OCI-M1 (cell line): ENCODE data around the gene EPHX1.

Experiments used
- DNase-seq: peaks from one replicate; lab custom pipeline; 2025; lab: John Stamatoyannopoulos, UW

EPHX1 gene

GRCh38 chr1:225842788-225843425 lies 33.0 kb downstream of the EPHX1 start:
- no peak for DNase-seq

DNA sequence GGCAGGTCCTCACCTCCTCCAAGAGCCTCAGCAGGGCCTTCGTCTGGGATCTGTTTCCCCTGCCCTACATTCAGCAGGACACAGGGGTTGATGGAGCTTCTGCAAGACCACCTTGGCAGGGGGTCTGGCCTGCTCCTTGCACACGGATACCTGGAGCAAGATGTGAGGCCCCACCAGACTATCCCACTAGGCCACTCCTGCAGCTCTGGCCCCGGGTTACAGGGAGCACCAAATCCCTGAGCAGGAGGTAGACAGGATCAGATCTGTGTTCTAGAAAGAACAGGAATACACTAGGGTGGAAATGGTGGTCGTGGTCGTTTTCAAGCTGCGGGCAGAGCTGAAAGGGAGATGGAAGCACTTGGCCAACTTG lies 33.5 kb downstream of the EPHX1 start:
- no peak for DNase-seq

GRCh38 chr1:225844236-225845061 lies 34.5 kb downstream of the EPHX1 start:
- no peak for DNase-seq

DNA sequence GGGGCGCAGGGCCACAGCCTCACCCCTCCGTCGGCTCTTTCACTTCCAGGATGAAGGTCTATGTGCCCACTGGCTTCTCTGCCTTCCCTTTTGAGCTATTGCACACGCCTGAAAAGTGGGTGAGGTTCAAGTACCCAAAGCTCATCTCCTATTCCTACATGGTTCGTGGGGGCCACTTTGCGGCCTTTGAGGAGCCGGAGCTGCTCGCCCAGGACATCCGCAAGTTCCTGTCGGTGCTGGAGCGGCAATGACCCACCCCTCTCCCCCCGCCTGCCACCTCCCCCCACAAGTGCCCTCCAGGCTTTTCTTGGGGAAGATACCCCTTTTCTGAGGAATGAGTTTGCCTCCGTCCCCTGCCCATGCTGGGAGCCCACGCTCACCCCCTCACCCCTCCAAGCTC lies 35.2 kb downstream of the EPHX1 start:
- no peak for DNase-seq

- peak; percentile 63 for DNase-seq
Observed at GRCh38 chr1:225845571-225846259, 35.8 kb downstream of the EPHX1 start.

DNA sequence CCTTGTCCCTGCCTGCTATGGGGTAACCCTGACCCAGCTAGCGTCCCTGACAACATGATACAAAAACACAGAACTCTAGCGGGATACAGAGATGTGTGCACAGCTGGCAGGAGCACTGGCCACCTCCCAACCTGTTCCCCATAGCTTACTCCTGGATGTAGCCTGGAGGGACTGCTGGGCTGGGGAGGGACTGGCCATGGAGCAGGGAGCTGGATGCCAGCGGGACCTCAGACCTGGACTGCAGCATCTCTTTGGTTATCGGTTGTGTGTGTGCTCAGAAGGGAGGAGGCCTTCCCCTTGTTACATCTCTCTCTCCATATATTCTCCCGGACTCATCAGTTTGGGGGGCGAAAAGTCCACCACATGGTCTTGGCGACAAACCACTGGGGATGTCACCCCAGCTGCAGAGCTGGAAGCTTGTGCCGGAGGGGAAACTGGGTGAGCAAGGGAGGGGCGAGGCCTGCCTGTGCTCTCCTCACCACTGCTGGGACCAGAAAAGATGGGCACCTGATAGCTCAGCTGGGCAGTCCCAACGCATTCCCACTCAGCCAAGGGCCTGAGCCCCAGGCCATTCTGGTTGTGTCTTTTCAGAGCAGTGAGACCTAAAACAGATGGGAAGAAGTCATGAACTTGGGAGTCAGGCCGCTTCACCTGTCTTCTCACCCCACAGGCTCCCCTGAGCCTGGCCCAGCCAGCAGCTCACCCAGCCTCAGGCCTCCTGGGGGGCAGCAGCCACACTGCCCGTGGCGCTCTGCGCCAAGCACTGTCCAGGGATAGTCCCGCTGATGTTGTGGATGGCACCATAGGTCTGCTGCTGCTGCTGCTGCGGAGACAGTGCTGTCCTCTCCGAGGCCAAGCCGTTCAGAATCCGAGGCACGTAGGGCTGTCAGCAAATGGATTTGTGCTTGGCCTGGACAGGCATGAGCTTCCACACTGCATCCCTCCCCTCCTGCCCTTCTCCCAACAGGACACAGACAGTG lies 36.7 kb downstream of the EPHX1 start:
- no peak for DNase-seq

DNA sequence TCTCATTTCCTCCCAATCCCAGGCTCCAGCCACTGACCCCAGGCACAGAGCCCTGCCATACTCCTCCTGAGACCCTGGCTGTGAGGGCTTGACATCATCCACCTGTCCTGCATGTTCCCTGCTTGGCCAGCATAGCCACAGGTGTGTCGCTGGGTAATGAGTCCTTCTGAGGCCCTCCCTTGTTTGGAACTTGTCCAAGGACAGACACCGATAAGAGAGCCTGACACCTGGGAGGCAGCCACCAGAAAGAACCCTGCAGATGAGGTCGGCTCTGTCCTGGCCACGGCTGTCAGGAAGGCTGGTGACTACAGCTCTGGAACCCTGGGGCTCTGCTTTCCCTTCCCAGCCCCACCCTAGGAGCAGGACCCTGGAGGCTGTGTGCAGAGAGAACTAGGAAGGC lies 37.7 kb downstream of the EPHX1 start:
- DNase-seq: no peak

DNA sequence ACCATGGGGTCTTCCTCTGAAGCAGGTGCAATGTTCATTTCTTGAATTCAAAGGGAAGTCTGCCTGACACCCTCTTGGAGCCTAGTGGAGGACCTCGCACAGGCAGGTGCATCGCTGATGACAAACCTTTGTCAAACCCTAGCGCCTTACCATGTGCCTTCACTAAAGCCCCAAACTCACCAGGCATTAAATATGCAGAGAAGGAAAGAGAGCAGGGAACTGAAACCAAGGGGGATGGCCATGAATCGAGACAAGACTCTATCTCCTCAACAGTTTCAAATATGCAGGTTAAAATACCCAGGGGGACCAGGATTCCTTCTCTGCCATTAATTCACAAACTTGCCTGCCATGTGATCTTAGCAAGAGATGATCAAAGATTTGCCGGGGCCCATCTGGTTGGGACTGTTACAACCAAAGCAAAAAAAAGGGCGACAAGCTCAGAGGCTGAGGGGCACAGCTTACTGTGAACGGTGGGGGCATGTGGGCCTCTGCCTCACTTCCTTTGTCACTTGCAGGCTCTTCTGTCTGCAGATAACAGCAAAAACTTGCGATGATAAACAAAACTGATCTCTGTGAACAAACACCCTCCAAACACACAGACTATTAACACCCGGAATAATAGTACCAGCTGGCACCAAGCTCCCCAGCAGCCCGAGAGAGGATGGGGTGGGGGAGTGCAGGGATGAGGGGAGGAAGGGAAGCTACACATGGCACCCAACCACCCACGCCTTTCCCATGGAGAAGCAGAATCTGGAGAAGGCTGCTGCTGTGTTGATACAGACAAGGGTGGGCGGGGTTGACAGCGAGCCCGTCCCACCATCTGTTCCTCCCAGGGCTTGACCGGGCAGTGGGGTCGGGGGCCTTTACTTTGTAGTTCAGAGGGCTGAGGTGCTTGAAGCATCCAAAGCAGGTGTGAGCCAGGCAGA lies 38.4 kb downstream of the EPHX1 start:
- DNase-seq: no peak

DNA sequence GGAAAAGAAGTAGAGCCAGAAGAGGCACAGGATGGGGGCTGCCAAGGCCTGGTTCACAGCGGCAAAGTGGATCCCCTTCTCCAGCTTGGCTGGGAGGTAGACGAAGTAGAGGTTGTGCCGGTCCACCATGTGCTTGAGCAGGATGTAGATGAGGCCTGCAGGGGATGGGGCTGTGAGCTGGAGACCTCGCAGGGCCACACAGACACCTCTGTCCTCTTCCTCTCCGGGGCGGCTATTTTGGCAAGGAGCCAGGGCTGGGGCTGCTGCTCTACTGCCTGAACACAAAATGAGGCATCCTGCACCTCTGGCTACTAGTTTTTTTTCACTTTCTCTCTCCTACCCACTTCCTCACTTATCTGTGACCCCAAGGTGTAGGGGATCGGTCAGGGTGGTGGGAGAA lies 40.0 kb downstream of the EPHX1 start:
- DNase-seq: peak; percentile 61

DNA sequence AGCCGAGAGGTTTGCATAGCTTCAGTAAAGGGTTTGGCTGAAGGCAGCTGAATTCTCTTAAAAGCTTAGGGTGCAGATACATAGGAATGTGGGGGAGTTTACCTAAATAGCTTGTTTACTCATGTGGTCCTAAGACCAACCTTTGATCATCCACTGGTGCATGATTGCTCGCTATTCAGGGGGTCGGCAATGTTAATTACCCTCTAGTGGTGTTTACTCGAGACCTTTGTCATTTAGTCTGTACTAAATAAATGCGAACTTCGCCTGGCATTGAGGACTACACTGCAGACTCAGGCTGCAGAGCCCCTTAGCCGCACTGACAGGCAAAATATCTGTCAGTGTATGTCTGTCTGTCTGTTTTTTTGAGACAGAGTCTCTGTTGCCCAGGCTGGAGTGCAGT lies 40.4 kb downstream of the EPHX1 start:
- no peak for DNase-seq

DNA sequence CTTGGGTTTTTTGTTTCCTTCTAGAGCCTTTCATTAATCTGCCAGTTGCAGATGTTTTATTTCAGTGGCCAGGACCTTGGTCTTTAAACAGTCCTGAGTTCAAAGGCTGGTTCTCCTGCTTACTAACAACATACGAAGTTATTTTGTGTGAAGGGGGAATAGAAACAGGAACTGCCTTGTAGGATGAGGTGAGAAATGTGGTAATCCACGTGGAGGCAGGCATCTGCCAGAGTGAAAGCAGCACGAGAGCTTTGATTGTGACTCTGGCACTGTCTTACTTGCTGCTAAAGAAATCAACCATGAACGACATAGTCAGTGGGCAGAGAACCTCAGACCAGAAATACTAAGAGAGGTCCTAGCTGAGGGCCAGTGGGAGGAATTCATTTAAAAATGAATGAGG lies 41.9 kb downstream of the EPHX1 start:
- DNase-seq: peak; percentile 20

DNA sequence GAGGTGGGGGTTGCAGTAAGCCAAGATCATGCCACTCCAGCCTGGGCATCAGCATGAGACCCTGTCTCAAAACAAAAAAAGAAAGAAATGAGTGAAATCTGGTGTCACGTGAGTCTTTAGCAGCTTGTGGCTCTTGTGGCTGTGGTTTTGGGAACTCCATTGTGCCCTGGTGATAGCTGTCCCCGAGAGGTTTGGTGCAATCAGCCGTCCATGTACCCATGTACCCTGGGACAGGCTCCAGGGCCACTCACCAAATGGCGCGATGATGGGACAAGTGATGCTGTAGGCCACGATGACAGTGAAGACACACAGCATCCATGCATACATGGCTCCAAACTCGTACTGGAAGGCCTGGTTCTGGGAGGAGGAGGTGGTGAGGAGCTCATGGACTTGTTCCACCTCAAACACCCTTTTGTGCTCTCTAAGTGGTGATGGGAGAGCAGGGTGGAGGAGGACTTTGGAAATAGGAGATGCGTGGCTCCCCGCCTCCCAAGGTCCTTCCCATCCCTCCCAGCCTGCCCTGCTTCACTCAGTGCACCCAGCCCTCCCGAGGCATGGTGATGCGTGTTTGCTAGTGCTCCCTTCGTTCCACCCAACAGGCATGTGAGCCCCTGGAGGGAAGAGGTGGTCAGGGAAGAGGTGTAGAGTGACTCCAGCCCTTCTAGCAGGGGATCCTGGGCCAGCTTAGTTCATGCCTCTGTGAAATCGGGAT lies 42.6 kb downstream of the EPHX1 start:
- DNase-seq: no peak

- DNase-seq: no peak
Observed at GRCh38 chr1:225853441-225853840, 43.5 kb downstream of the EPHX1 start.

GRCh38 chr1:225855503-225856300 lies 45.8 kb downstream of the EPHX1 start:
- DNase-seq: no peak

GRCh38 chr1:225857256-225857655 lies 47.3 kb downstream of the EPHX1 start:
- DNase-seq: no peak

- DNase-seq: no peak
Observed at GRCh38 chr1:225859151-225859550, 49.2 kb downstream of the EPHX1 start.

DNA sequence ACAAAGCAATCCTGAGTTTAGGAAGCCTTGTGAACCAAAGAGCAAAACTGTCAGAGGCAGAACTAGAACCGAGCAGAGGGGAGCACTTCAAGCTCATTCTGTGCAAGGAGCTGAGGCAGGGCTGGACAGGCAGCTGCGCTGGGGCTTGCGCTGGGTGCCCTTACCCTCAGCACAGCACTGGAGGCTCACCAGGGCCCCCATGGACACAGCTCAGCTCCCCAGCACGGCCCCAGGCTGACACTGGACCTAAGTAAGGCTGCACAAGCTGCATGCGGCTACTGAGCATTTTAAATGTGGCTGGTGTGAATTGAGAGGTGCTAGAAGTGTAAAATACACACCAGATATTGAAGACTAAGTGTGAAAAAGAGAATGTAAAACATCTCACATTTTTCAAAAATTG lies 50.2 kb downstream of the EPHX1 start:
- DNase-seq: no peak

DNA sequence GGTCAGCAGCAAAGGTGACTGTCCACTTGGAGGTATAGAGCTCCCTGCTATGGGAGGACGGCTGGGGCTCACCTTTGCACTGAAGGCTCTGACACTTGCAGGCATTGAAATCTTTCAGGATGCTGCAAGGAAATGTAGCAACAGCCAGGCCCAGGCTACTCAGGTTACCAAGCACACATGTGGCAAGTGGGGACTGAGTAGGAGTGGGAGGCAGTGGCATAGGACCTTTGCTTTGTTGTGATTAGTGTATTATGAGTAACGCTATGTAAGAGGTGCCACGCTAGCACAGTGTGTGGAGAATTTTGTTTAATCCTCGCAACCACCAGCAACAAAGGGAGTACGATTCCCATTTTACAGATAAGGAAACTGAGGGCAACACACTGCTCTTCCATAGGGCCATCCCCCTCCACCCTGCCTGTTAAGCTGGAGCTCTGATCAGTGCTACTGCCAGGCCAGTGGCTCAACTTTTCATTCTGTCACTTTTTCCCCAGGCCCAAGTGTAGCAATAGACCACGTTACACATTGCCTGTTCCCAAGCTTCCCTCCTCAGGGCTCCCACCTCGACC lies 51.0 kb downstream of the EPHX1 start:
- DNase-seq: no peak
